HG03175 (cell line): ENCODE data around the gene ELOVL6.
"Not testable (repeated sequence)": the region's sequence is repeated elsewhere in the genome, so short reads cannot be mapped to it uniquely, and the experiment has no call there.

Experiments used
- ATAC-seq: cut with Tn5 transposase; IDR thresholded peaks from one replicate; pipeline ENCODE4 v1.9.1; 2021; ENCODE audit warnings: mild to moderate bottlenecking, moderate library complexity; ENCODE audit not compliant: unreplicated experiment

ELOVL6 gene

GRCh38 chr4:110039164-110039563, 159.3 kb downstream of the ELOVL6 start:
- ATAC-seq = not testable (repeated sequence)

DNA sequence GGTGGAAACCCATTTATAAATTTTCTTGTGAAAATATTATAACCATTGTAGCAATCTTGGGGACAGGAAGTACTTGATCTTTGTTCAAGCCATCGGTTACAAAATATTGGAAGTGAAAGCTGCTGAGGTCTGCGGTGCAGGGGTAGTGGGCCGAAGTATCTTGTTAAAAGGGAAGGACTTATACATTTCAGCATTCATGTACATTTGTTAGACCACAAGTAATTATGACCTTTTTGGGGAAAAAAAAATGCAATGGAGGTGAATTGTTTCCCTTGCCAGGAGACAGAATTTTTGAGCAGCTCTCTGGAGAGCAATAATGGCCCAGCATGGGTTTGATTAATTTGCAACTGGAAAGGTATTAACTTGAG, 164.4 kb downstream of the ELOVL6 start:
- peak; percentile 99 for ATAC-seq

GRCh38 chr4:110033355-110034025, 164.9 kb downstream of the ELOVL6 start:
- peak; percentile 4 for ATAC-seq

DNA sequence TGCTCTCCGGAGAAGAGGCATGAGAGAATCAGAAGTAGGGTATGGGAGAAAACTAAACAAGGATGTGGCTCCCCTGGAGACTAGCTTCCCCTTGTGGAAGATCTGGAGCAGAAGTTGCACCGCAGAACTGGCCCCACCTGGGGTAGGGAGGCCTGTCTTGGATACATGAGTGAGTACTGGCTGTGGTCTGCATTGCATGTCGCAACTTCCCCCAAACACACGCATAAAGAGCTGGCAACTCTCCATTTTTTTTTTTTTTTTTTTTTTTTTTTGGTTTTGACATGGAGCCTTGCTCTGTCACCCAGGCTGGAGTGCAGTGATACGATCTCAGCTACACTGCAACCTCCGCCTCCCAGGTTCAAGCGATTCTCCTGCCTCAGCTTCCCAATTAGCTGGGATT, 165.8 kb downstream of the ELOVL6 start:
- no peak for ATAC-seq

GRCh38 chr4:110025718-110026117, 172.7 kb downstream of the ELOVL6 start:
- no peak for ATAC-seq

GRCh38 chr4:110025056-110025455, 173.4 kb downstream of the ELOVL6 start:
- no peak for ATAC-seq

DNA sequence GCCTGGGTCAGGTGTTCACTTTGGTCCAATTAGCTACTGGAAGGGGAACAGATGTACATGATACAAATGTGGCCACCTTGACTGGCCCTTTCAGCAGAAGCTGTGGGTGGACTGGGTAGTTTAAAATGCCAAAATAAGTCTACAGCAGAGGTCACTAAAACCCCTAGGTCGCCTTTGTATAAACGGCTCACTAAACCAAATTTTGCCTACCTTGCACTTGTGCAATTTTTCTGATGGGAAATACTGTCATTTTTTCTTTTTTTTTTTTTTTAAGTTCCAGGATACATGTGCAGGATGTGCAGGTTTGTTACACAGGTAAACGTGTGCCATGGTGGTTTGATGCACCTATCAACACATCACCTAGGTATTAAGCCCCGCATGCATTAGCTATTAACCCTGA, 176.0 kb downstream of the ELOVL6 start:
- no peak for ATAC-seq

- ATAC-seq = no peak
Observed at GRCh38 chr4:110020646-110021443, 177.6 kb downstream of the ELOVL6 start.

DNA sequence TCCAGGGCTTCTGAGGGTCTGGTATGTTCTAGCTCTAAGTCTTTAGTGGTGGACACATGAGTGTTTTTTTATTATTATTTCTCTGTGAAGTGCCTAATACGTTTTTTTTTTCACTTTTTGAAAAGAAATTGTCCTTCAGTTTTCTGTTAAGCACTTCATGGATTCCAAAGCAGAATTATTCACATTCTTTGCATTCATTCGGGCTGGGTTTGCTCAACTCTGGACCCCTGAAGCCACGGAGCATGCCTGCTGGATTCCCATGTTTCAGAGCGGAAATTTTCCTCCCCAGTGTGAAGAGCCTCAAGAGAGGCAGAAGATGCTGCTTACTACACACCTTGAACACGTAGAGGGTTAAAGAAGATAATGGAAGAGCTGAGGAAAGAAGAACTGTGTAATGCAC, 178.3 kb downstream of the ELOVL6 start:
- no peak for ATAC-seq

GRCh38 chr4:110019153-110019552, 179.3 kb downstream of the ELOVL6 start:
- ATAC-seq = no peak

DNA sequence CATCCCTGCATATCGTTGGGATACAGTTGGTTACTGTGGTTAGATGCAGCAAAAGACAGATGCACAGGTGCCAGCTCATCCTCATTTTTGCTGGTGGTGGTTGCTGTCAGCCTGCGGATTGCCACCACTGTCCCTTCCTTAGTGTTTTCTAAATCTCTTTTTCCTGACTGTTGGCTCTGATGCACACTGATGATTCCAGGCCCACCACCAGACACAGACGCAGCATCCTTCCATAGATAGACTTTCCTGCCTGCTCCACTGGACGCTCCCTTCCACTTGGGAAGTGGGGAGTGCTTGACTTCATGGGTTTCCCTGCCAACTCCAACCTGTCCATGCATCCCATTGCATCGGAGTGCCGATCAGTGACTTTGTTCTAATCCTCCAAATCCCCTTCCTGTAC, 184.2 kb downstream of the ELOVL6 start:
- ATAC-seq = no peak

DNA sequence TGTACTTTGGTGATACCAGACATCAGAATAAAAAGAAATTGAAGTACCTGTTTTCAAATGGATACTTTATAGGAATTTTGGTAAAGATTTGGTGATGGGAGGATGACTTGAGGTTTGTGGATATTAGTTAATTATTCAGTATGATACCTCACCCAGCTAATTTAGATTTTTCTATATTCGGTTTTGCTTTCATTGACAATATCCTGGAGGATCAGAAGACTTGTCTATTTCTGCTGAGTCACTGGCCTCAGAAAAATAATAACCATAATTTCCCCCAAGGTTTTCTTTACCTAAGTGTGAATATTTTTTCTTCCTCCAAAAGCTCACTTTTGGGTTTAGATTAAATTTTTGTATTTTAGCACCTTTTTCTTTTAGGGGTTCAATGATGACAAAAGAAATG, 185.5 kb downstream of the ELOVL6 start:
- ATAC-seq = no peak

DNA sequence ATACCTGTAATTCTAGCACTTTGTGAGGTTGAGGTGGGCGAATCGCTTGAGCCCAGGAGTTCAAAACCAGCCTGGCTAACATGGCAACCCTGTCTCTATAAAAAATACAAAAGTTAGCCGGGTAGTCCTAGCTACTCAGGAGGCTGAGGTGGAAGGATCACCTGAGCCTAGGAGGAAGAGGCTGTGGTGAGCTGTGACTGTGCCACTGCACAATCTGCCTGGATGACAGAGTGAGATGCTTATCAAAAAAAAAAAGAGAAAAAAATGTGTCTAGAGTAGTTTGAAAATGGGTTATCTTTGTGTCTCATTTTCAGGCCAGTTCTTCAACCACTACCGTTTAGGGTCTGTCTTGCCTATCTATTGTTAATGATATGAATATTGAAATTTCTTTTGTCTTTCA, 187.6 kb downstream of the ELOVL6 start:
- no peak for ATAC-seq

- ATAC-seq = no peak
Observed at GRCh38 chr4:110009550-110009949, 188.9 kb downstream of the ELOVL6 start.

DNA sequence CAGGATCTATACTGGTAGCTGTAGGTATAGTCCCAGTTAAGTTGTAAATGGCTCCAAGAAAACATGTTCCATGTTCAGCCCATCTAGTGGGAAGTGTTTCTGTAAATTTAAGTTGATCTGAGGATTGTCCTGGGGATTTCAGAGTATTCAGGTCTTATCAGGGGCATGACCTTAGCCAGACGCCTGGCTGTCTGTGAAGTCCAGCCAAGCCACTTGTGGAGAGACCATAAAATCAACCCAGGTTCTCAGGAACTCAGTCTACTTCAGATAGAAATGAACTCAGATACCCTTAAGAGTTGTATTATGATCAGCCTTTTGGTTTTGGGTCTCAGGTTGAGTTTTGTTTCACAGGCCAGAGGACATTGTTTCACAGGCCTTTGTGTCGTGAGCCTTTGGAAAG, 189.9 kb downstream of the ELOVL6 start:
- ATAC-seq = no peak

DNA sequence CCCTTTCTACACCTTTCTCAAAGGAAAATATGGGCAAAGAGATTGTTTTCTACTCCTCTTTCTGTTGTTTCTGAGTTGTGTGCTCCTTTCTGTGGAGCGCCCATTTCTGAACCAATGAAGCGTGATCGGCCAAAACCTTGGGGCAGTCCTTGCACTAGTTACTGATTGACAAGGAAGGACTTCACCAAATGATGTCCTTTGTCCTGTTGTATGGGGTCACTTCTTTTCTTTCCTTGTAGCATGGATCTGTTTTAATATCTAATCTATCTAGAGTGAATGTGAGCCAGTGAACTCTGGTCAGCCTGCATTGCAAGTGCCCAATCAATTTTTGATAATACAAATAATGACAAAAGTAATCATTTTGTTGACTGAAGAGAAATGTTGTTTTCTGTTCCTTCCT, 191.2 kb downstream of the ELOVL6 start:
- ATAC-seq = no peak

- ATAC-seq = peak; percentile 73
Observed at GRCh38 chr4:110005461-110006056, 192.9 kb downstream of the ELOVL6 start.

DNA sequence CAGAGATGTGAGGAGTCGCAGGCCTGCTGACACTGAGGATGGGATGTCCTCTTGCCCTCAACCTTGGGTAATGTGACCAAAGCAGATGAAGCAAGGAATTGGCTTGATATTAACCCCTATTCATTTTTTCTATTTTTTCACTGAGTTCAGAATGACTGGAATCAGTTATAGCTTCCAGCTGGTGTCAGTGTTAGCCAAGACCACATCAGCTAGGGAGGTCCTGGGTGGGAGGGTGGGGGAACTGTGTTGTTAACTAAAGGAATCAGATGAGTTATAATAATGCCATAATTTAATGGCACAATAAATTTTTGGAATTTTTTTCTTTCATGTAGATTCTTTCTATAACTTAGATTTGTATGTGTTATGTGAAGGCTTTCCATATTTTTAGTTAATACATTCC, 193.9 kb downstream of the ELOVL6 start:
- no peak for ATAC-seq

DNA sequence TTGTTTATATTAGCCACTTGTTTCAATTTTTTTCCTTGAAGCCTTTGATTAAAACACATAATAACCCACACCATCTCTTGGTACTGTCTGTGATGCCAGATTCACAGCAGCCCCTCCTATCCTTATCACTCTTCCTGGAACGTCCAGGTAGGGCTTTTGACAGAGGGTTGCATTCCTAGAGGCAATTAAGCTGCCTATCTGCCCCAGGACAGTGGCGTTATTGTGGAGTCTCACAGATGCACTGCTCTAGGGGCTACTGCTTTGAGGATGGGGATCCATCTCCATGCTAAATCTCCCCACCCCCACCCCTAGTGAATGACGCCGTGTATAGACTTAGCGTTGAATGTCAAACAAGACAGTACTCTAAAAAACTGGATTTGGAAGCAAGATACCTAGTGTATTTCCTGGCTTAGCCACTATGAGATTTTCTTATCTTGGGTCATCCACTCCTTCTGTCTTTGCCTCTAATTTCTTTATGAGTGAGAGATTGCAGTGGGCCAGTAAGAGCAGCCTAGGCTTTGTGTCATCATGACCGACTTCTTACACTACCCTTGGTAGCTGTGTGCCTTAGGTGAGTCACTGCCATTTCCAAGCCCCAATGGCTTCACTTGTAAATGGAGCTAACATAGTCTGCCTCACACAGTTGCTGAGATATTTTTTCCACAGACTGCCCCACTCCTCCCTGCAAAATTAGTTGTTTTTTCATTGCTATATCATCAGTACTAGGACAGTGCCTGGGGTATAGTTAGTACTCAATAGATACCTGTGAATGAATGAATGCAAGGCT, 194.8 kb downstream of the ELOVL6 start:
- ATAC-seq = no peak

DNA sequence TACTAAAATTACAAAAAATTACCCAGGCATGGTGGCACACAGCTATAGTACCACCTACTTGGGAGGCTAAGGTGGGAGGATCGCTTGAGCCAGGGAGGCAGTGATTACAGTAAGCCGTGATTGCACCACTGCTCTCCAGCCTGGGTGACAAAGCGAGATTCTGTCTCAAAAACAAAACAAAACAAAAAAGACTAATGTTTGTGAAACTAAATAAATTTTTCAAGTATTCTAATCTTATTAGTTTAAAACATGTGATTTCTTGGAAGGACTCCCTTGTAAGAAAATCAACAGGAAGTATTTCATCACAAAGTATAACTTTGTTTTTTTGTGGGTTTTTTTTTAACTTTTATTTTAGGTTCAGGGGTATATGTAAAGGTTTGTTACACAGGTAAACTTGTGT, 196.1 kb downstream of the ELOVL6 start:
- ATAC-seq = no peak

- ATAC-seq = no peak
Observed at GRCh38 chr4:109999585-109999912, 198.9 kb downstream of the ELOVL6 start.
